ENCODE data around the gene MAP4. TPM values are rescaled to one million over a fixed set of nuclear protein-coding genes. Genes with fewer than 3 reads are reported as not detected.

MAP4 gene
- total RNA-seq, 1 experiment from 2014 or later, result 140 TPM

GRCh38 chr3:47859956-47860605 is 156.1 kb downstream of the MAP4 start:
- no peak overlapping the region for H3K4me2 ChIP-seq (ENCODE audit: insufficient read depth, insufficient read length, low read length)
- H3K36me3 Mint-ChIP-seq (ENCODE audit: insufficient read depth in 1 of 3, low read depth in 3 of 3), result peaks cover 20 to 60% (median 45%) of the 10 kb centered on the region in 3 experiments; a peak in 6 of 7 replicates
- H3K79me2 ChIP-seq (ENCODE audit: insufficient read depth, low read length), result no peaks in the 10 kb centered on the region
- H3K23ac ChIP-seq (ENCODE audit: insufficient read length, low read depth, low read length), result no peak overlapping the region
- no peak overlapping the region for H2BK5ac ChIP-seq (ENCODE audit: insufficient read length, low read length)
- H2AFZ ChIP-seq (ENCODE audit: low read length), result no peak overlapping the region
- WGBS (ENCODE audit: extremely low coverage, insufficient read length, low lambda C conversion rate), result no CpG with 5 or more reads among the region's 4 CpGs
- no peak for DNase-seq
- H3K18ac ChIP-seq (ENCODE audit: insufficient read length, low read depth, low read length), result no peak overlapping the region
- no peak overlapping the region for H3K4me3 Mint-ChIP-seq
- no peaks in the 10 kb centered on the region for H3K27me3 ChIP-seq (ENCODE audit: insufficient read depth, low read length)
- no peak overlapping the region for H3K9ac ChIP-seq (ENCODE audit: extremely low read depth, insufficient read length, low read length)
- no peak overlapping the region for H3K14ac ChIP-seq (ENCODE audit: insufficient read depth, low read length)
- no peak overlapping the region for H3K4ac ChIP-seq (ENCODE audit: low read depth, low read length)
- H4K20me1 ChIP-seq (ENCODE audit: control insufficient read depth, insufficient read depth, insufficient read length), result peaks cover 2% of the 10 kb centered on the region
- no peak overlapping the region for H3K27ac ChIP-seq (ENCODE audit: insufficient read length, low read depth, low read length)
- H2BK20ac ChIP-seq (ENCODE audit: low read depth, low read length, poor library complexity, severe bottlenecking), result no peak overlapping the region
- H4K91ac ChIP-seq (ENCODE audit: insufficient read length, low read depth, low read length), result no peak overlapping the region
- no peaks in the 10 kb centered on the region for H3K27me3 Mint-ChIP-seq (ENCODE audit: low read depth)
- H2AK5ac ChIP-seq (ENCODE audit: insufficient read length, low read length), result no peak overlapping the region
- H3K79me1 ChIP-seq (ENCODE audit: insufficient read depth, low read depth, low read length, poor library complexity, severe bottlenecking), result no peaks in the 10 kb centered on the region
- H3K9me3 ChIP-seq (ENCODE audit: control insufficient read depth, low read depth, low read length), result no peaks in the 10 kb centered on the region
- H2BK12ac ChIP-seq (ENCODE audit: insufficient read length, low read depth, low read length), result no peak overlapping the region
- no peak overlapping the region for H3K56ac ChIP-seq (ENCODE audit: insufficient read length, low read depth, low read length)
- H3K27ac Mint-ChIP-seq, result no peak overlapping the region; a peak in 1 of 7 replicates
- TF ChIP-seq CTCF (conservative IDR thresholded peaks at IDR 0.05), result no peak
- H3K23me2 ChIP-seq (ENCODE audit: insufficient read length, low read depth, low read length, poor library complexity, severe bottlenecking), result no peaks in the 10 kb centered on the region
- no peaks in the 10 kb centered on the region for H3K9me3 Mint-ChIP-seq
- H2BK15ac ChIP-seq (ENCODE audit: low read depth, low read length), result no peak overlapping the region
- H4K5ac ChIP-seq (ENCODE audit: insufficient read length, low read depth, low read length), result no peak overlapping the region
- H2BK120ac ChIP-seq (ENCODE audit: low read depth, low read length, poor library complexity, severe bottlenecking), result no peak overlapping the region
- no peak overlapping the region for H3T11ph ChIP-seq (ENCODE audit: low read length)
- H3K4me1 ChIP-seq (ENCODE audit: insufficient read depth, low read length), result no peaks in the 10 kb centered on the region
- no peak overlapping the region for H4K8ac ChIP-seq (replicated peaks; ENCODE audit: insufficient read length, low read depth, low read length)
- peaks cover 0 to under 1% of the 10 kb centered on the region in 2 experiments; a peak in 1 of 4 replicates for H3K4me1 Mint-ChIP-seq

All from H9 (cell line).